ENCODE data around the gene RAI14. TPM values are rescaled to one million over a fixed set of nuclear protein-coding genes. Genes with fewer than 3 reads are reported as not detected.

RAI14 gene
- total RNA-seq, 4 donors from 2014 or later, result 1.1 to 3.6 (median 1.7) TPM

DNA sequence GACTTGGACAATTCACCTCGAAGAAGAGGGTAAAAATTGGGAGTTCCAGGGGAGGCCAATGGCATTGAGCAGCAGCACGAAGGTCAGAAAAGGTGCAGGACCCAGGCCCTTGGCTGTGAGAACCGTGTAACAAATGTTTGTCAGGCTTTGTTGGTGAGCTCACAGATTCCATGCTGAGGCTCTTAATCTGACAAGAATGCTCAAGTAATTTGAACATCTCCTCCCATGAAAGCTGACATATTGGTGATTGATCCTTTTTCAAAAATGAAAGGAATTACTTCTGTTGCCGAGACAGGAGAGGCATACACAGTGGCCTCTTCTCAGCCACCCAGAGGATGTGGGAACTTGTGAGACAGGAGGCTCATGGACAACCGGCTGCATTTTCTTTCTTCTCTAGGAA, 11.6 kb downstream of the RAI14 start:
- no peak for TF ChIP-seq POLR2A (IDR thresholded peaks at IDR 0.05)
- TF ChIP-seq, protein P1, sequence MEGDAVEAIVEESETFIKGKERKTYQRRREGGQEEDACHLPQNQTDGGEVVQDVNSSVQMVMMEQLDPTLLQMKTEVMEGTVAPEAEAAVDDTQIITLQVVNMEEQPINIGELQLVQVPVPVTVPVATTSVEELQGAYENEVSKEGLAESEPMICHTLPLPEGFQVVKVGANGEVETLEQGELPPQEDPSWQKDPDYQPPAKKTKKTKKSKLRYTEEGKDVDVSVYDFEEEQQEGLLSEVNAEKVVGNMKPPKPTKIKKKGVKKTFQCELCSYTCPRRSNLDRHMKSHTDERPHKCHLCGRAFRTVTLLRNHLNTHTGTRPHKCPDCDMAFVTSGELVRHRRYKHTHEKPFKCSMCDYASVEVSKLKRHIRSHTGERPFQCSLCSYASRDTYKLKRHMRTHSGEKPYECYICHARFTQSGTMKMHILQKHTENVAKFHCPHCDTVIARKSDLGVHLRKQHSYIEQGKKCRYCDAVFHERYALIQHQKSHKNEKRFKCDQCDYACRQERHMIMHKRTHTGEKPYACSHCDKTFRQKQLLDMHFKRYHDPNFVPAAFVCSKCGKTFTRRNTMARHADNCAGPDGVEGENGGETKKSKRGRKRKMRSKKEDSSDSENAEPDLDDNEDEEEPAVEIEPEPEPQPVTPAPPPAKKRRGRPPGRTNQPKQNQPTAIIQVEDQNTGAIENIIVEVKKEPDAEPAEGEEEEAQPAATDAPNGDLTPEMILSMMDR (IDR thresholded peaks at IDR 0.05 in 4 of 5, conservative IDR thresholded peaks at IDR 0.05 in 1 of 5), result no peak
- in situ Hi-C loops (cut with MboI; ENCODE audit: low sequenced_read_pairs in 4 of 4), result no loop called here
- intact Hi-C loops (cut with DNase I; ENCODE audit: low total_unique reads), result no loop called here
- DNase-seq (no peak), ATAC-seq (no peak)
- Histone ChIP-seq H3K27me3 (no peaks in the 10 kb centered on the region), H3K36me3 (no peaks in the 10 kb centered on the region), H3K9me3 (no peaks in the 10 kb centered on the region), H3K27ac (no peak overlapping the region), H3K4me1 (peaks cover 0 to under 1% of the 10 kb centered on the region in 2 donors), H3K4me3 (no peak overlapping the region)

DNA sequence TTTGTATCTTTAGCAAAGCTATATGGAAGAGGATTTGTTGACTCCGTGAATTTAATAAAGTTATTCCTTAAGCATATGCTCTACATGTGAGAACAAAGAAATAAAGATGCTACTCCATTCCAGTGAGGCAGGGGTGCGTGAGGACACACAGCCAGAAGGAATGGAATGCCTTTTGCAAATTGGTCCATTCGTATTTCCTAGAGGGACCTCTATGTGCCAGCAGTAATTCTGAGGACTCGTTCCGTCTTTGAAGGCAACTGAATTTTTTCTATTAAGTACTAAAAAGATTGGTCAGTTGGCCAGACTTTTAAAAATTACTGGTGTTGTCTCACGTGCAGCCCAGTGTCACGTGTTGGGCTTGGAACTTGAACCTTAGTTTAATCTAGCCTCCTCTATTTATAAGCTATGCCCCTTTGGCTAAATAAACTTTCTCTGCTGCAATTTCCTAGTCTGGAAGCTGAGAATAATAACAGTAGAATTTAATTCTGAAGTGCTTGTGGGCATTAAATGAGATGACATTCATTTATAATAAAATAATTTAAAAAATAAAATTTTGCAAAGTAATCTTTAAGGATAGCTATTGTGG, 13.9 kb downstream of the RAI14 start:
- Histone ChIP-seq H3K27ac (no peak overlapping the region), H3K4me3 (no peak overlapping the region), H3K27me3 (no peaks in the 10 kb centered on the region), H3K9me3 (no peaks in the 10 kb centered on the region), H3K4me1 (peaks cover 0 to 4% of the 10 kb centered on the region in 2 donors), H3K36me3 (no peaks in the 10 kb centered on the region)
- intact Hi-C loops (cut with DNase I; ENCODE audit: low total_unique reads) (no loop called here), in situ Hi-C loops (cut with MboI; ENCODE audit: low sequenced_read_pairs in 4 of 4) (no loop called here)
- DNase-seq, result no peak
- no peak for TF ChIP-seq POLR2A (IDR thresholded peaks at IDR 0.05)
- TF ChIP-seq, protein P1 (IDR thresholded peaks at IDR 0.05 in 4 of 5, conservative IDR thresholded peaks at IDR 0.05 in 1 of 5), result no peak
- ATAC-seq, result no peak

- in situ Hi-C loops (cut with MboI; ENCODE audit: low sequenced_read_pairs in 4 of 4), result no loop called here
These were observed 16.1 kb downstream of the RAI14 start for GRCh38 chr5:34672196-34672595.

GRCh38 chr5:34673463-34674125, 17.5 kb downstream of the RAI14 start:
- Histone ChIP-seq H3K27ac (no peak overlapping the region), H3K4me1 (peaks cover 0 to 4% of the 10 kb centered on the region in 2 donors), H3K9me3 (no peaks in the 10 kb centered on the region), H3K27me3 (no peaks in the 10 kb centered on the region), H3K36me3 (no peaks in the 10 kb centered on the region), H3K4me3 (no peak overlapping the region)
- ATAC-seq (no peak), DNase-seq (no peak)
- in situ Hi-C loops (cut with MboI; ENCODE audit: low sequenced_read_pairs in 4 of 4), result no loop called here
- no peak for TF ChIP-seq POLR2A (IDR thresholded peaks at IDR 0.05)
- TF ChIP-seq, protein P1 (IDR thresholded peaks at IDR 0.05 in 4 of 5, conservative IDR thresholded peaks at IDR 0.05 in 1 of 5), result no peak
- intact Hi-C loops (cut with DNase I; ENCODE audit: low total_unique reads), result no loop called here

More at GRCh38 chr5:34672196-34672595, 16.1 kb downstream of the RAI14 start:
- DNase-seq (no peak), ATAC-seq (no peak)
- intact Hi-C loops (cut with DNase I; ENCODE audit: low total_unique reads), result no loop called here
- Histone ChIP-seq H3K9me3 (no peaks in the 10 kb centered on the region), H3K36me3 (no peaks in the 10 kb centered on the region), H3K27ac (no peak overlapping the region), H3K27me3 (no peaks in the 10 kb centered on the region), H3K4me1 (peaks cover 0 to 4% of the 10 kb centered on the region in 2 donors), H3K4me3 (no peak overlapping the region)
- TF ChIP-seq POLR2A (IDR thresholded peaks at IDR 0.05), result no peak
- TF ChIP-seq, protein P1 (IDR thresholded peaks at IDR 0.05 in 4 of 5, conservative IDR thresholded peaks at IDR 0.05 in 1 of 5), result no peak
